H1 (cell line): Measurements from ENCODE around the gene ATG4D. TPM values are rescaled to one million over a fixed set of nuclear protein-coding genes. Genes with fewer than 3 reads are reported as not detected.

ENCODE experiments used
- CTCF ChIA-PET: fragments of 300-600 bp; sonication (Branson Sonifier 250); formaldehyde crosslinking; loops from one replicate; lab custom pipeline; 2021; ENCODE audit not compliant: partially characterized antibody; lab: Charles Lee
- POLR2A ChIA-PET: fragments of 300-600 bp; sonication (Branson Sonifier 250); formaldehyde crosslinking; loops from one replicate; lab custom pipeline; 2021; ENCODE audit warnings: inconsistent platforms; ENCODE audit not compliant: partially characterized antibody; lab: Charles Lee
- DNase-seq, 2 experiments: peaks; one replicate each; pipeline versions ENCODE4 v3.0.0 to v3.0.0-alpha.2; 2010 to 2022; ENCODE audit warnings: low spot score in 2 of 2, low read depth in 1 of 2, mixed read lengths in 1 of 2
- FAIRE-seq: peaks from 2 replicates; lab custom pipeline; 2011; peaks lifted over from hg19 to GRCh38; lab: Jason Lieb, UNC
- H2AFZ ChIP-seq: 2 replicates; pipeline ENCODE4 v1.8.1; 2012; ENCODE audit warnings: low read length, inconsistent platforms
- H2AK5ac ChIP-seq: 2 replicates; pipeline ENCODE4 v1.6.1; 2013; ENCODE audit warnings: low read depth, low read length
- H2BK120ac ChIP-seq: replicated peaks from 2 replicates; pipeline ENCODE3; 2013; ENCODE audit warnings: low read depth, low read length, inconsistent platforms
- H2BK12ac ChIP-seq: 2 replicates; pipeline ENCODE4 v1.6.1; 2013; ENCODE audit warnings: low read depth, low read length
- H2BK15ac ChIP-seq: 2 replicates; pipeline ENCODE4 v1.6.1; 2013; ENCODE audit warnings: low read length
- H2BK20ac ChIP-seq: 2 replicates; pipeline ENCODE4 v1.6.1; 2013; ENCODE audit warnings: low read length
- H2BK5ac ChIP-seq: 2 replicates; pipeline ENCODE4 v1.6.1; 2013; ENCODE audit warnings: low read depth, low read length
- H3K14ac ChIP-seq: 2 replicates; pipeline ENCODE4 v1.6.1; 2013; ENCODE audit warnings: inconsistent platforms; ENCODE audit not compliant: insufficient read length
- H3K18ac ChIP-seq: 2 replicates; pipeline ENCODE4 v1.6.1; 2013; ENCODE audit warnings: low read length; ENCODE audit errors: extremely low read depth
- H3K23ac ChIP-seq: 2 replicates; pipeline ENCODE4 v1.6.1; 2013; ENCODE audit warnings: inconsistent platforms; ENCODE audit not compliant: insufficient read length
- H3K23me2 ChIP-seq: 2 replicates; pipeline ENCODE4 v1.6.1; 2013; ENCODE audit warnings: low read depth, low read length
- H3K27ac ChIP-seq: 2 replicates; pipeline ENCODE4 v1.6.1; 2011; ENCODE audit warnings: low read depth, low read length, inconsistent platforms
- H3K27me3 ChIP-seq, 4 experiments: replicated peaks in 1 of 4; 1 replicate in 1 of 4; 2 replicates in 3 of 4; pipeline versions ENCODE4 v1.6.1 to v1.8.1; 2011 to 2013; ENCODE audit warnings: low read length in 3 of 4, mild to moderate bottlenecking in 3 of 4, inconsistent platforms in 2 of 4, mixed read lengths in 2 of 4, moderate library complexity in 1 of 4; ENCODE audit not compliant: control insufficient read depth in 3 of 4, insufficient read depth in 3 of 4; ENCODE audit errors: extremely low read depth in 1 of 4
- H3K36me3 ChIP-seq, 4 experiments: 2 replicates each; pipeline versions ENCODE4 v1.6.1 to v1.8.1; 2011 to 2013; ENCODE audit warnings: mild to moderate bottlenecking in 4 of 4, low read length in 3 of 4, moderate library complexity in 2 of 4, control low read depth in 1 of 4, inconsistent platforms in 1 of 4; ENCODE audit not compliant: insufficient read depth in 4 of 4, control insufficient read depth in 2 of 4
- H3K4ac ChIP-seq: replicated peaks from 2 replicates; pipeline ENCODE3; 2013; ENCODE audit warnings: low read length, low read depth, mixed read lengths, inconsistent platforms; ENCODE audit not compliant: insufficient read length
- H3K4me1 ChIP-seq, 4 experiments: replicated peaks in 1 of 4; 1 replicate in 1 of 4; 2 replicates in 3 of 4; pipeline versions ENCODE4 v1.6.1 to v1.8.1; 2011 to 2013; ENCODE audit warnings: low read length in 3 of 4, inconsistent platforms in 2 of 4, mixed read lengths in 1 of 4; ENCODE audit not compliant: insufficient read depth in 4 of 4, control insufficient read depth in 3 of 4
- H3K4me2 ChIP-seq, 2 experiments: 2 replicates each; pipeline versions ENCODE4 v1.6.1 to v1.8.1; 2011 to 2013; ENCODE audit warnings: low read depth in 2 of 2, low read length in 2 of 2, control low read depth in 1 of 2, inconsistent platforms in 1 of 2, mild to moderate bottlenecking in 1 of 2; ENCODE audit not compliant: insufficient read depth in 1 of 2
- H3K4me3 ChIP-seq, 4 experiments: fragments of 200-600, 300-600 bp in 1 of 4; sonication (generic), shearing (Covaris generic), sonication (Bioruptor Twin) in 1 of 4; 2 replicates each; pipeline versions ENCODE4 v1.5.1 to v1.8.1; 2011 to 2016; ENCODE audit warnings: low read length in 4 of 4, low read depth in 3 of 4, control low read depth in 2 of 4, inconsistent platforms in 2 of 4, mild to moderate bottlenecking in 2 of 4, mixed read lengths in 1 of 4, moderate library complexity in 1 of 4; ENCODE audit not compliant: insufficient read depth in 2 of 4; ENCODE audit errors: extremely low read depth in 1 of 4
- H3K56ac ChIP-seq: replicated peaks from 2 replicates; pipeline ENCODE3; 2013; ENCODE audit warnings: low read depth, mild to moderate bottlenecking, mixed read lengths, low read length, inconsistent platforms; ENCODE audit not compliant: insufficient read length
- H3K79me1 ChIP-seq: 2 replicates; pipeline ENCODE4 v1.6.1; 2013; ENCODE audit warnings: low read depth, low read length, control low read depth
- H3K79me2 ChIP-seq, 2 experiments: 2 replicates each; pipeline versions ENCODE4 v1.6.1 to v1.8.1; 2012 to 2013; ENCODE audit warnings: low read length in 2 of 2, mild to moderate bottlenecking in 2 of 2, inconsistent platforms in 1 of 2; ENCODE audit not compliant: insufficient read depth in 2 of 2, control insufficient read depth in 1 of 2
- H3K9ac ChIP-seq, 4 experiments: replicated peaks in 1 of 4; 1 replicate in 1 of 4; 2 replicates in 3 of 4; pipeline versions ENCODE4 v1.6.1 to v1.8.1; 2011 to 2013; ENCODE audit warnings: low read depth in 3 of 4, low read length in 3 of 4, control low read depth in 2 of 4, mild to moderate bottlenecking in 2 of 4, moderate library complexity in 2 of 4, inconsistent platforms in 1 of 4; ENCODE audit errors: extremely low read depth in 1 of 4
- H3K9me3 ChIP-seq, 2 experiments: 2 replicates each; pipeline versions ENCODE4 v1.6.1 to v1.8.1; 2012 to 2013; ENCODE audit warnings: mild to moderate bottlenecking in 2 of 2, moderate library complexity in 2 of 2, control low read depth in 1 of 2, inconsistent platforms in 1 of 2, low read depth in 1 of 2, low read length in 1 of 2, mixed read lengths in 1 of 2; ENCODE audit not compliant: insufficient read depth in 2 of 2
- H4K20me1 ChIP-seq, 2 experiments: replicated peaks in 1 of 2; 2 replicates each; pipeline versions ENCODE3 to v1.8.1; 2011 to 2013; ENCODE audit warnings: inconsistent platforms in 2 of 2, low read length in 2 of 2, mild to moderate bottlenecking in 1 of 2; ENCODE audit not compliant: insufficient read depth in 2 of 2, control insufficient read depth in 1 of 2
- H4K5ac ChIP-seq: 2 replicates; pipeline ENCODE4 v1.6.1; 2013; ENCODE audit warnings: low read length, low read depth, mixed read lengths, inconsistent platforms; ENCODE audit not compliant: insufficient read length
- H4K8ac ChIP-seq: 2 replicates; pipeline ENCODE4 v1.8.0; 2013; ENCODE audit warnings: mild to moderate bottlenecking, moderate library complexity, low read length, inconsistent platforms; ENCODE audit not compliant: insufficient read depth; ENCODE audit errors: extremely low read depth
- H4K91ac ChIP-seq: replicated peaks from 2 replicates; pipeline ENCODE3; 2013; ENCODE audit warnings: low read length, mixed read lengths, inconsistent platforms; ENCODE audit not compliant: insufficient read length
- BACH1 ChIP-seq: IDR thresholded peaks from 2 replicates; pipeline ENCODE4 v1.6.1; 2012; ENCODE audit warnings: low read length, improper control_type of control experiment
- BCL11A ChIP-seq, 2 experiments: IDR thresholded peaks; one replicate each; pipeline ENCODE4 v1.6.1; 2011; ENCODE audit warnings: low read depth in 2 of 2, low read length in 2 of 2, mild to moderate bottlenecking in 2 of 2
- BRCA1 ChIP-seq: IDR thresholded peaks from 2 replicates; pipeline ENCODE4 v1.6.1; 2012; ENCODE audit warnings: low read depth, low read length, improper control_type of control experiment
- CEBPB ChIP-seq: IDR thresholded peaks from 2 replicates; pipeline ENCODE4 v1.6.1; 2012; ENCODE audit warnings: low read depth, low read length
- EZH2 ChIP-seq: fragments of 200-600 bp; sonication (generic); IDR thresholded peaks from 2 replicates; pipeline ENCODE4 v1.7.1; 2012; ENCODE audit warnings: low read depth, mild to moderate bottlenecking, moderate library complexity, low read length, inconsistent platforms; ENCODE audit not compliant: severe bottlenecking
- JUN ChIP-seq: IDR thresholded peaks from 2 replicates; pipeline ENCODE4 v1.6.1; 2011; ENCODE audit warnings: low read depth, mild to moderate bottlenecking, improper control_type of control experiment, low read length
- POLR2A ChIP-seq, 2 experiments: IDR thresholded peaks; 1 replicate in 1 of 2; 2 replicates in 1 of 2; pipeline ENCODE4 v1.6.1; 2011; ENCODE audit warnings: low read depth in 2 of 2, low read length in 2 of 2, mild to moderate bottlenecking in 2 of 2; ENCODE audit errors: control extremely low read depth in 1 of 2
- WGBS, 2 experiments: shearing (Covaris generic) in 1 of 2; methylation state at CpG; one replicate each; pipeline versions ENCODE4 v1.1.6 to v1.1.7; 2013 to 2015; ENCODE audit warnings: low lambda C conversion rate in 2 of 2, mixed read lengths in 2 of 2, inconsistent platforms in 1 of 2, low coverage in 1 of 2, missing lambda C conversion rate in 1 of 2; ENCODE audit not compliant: insufficient replicate concordance in 2 of 2, insufficient coverage in 1 of 2, insufficient read length in 1 of 2; ENCODE audit errors: extremely low coverage in 1 of 2, missing lambda C conversion rate in 1 of 2; 5-methylcytosine and 5-hydroxymethylcytosine counted together
- polyA plus RNA-seq, 7 experiments: library from polyadenylated mRNA; depleted of rRNA in 3 of 7; stranded (reverse) in 5 of 7; unstranded in 2 of 7; fragments of >200 nt in 5 of 7; fragments of 200-250 nt in 2 of 7; gene quantifications; 1 replicate in 5 of 7; 2 replicates in 1 of 7; 4 replicates in 1 of 7; pipeline versions ENCODE4 v1.2.1 to v1.2.3, GENCODE V29; 2011 to 2013; ENCODE audit warnings: missing spikeins in 2 of 7, mixed read lengths in 2 of 7
- total RNA-seq: library from RNA; stranded (reverse); fragmentation: NEBNext Ultra II Directional; extraction: Animal tissue kit (Norgen Biotek cat#: 25700); gene quantifications from 2 replicates; pipeline ENCODE4 v1.2.1, GENCODE V29; 2021
- TF ChIP-seq, protein P1 (sequence below): IDR thresholded peaks from 2 replicates; pipeline ENCODE4 v1.6.1; 2011; ENCODE audit warnings: low read length, improper control_type of control experiment
- TF ChIP-seq, protein P2 (sequence below): IDR thresholded peaks from 2 replicates; pipeline ENCODE4 v1.6.1; 2012; ENCODE audit warnings: low read length, inconsistent platforms

Gene ATG4D
- total and polyA plus RNA-seq, 2 of the 8 experiments (the other 6 are each of a cell fraction or from before 2014, with no cell fraction given): 39.6 to 43.7 TPM

DNA sequence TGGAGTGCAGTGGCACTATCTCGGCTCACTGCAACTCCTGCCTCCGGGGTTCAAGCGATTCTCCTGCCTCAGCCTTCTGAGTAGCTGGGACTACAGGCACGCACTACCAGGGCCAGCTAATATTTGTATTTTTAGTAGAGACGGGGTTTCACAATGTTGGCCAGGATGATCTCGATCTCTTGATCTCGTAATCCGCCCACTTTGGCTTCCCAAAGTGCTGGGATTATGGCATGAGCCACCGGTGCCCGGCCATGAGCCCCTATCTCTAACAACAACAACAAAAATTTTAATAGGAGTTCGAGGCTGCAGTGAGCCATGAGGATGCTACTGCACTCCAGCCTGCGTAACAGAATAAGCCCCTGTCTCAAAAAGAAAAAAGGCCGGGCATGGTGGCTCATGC, 38.4 kb downstream of the ATG4D start:
- Histone ChIP-seq H3K23me2 (no peaks in the 10 kb centered on the region; the same call in 1 of the 2 replicates), H2BK15ac (no peak overlapping the region), H3K4ac (no peak overlapping the region), H2BK20ac (no peak overlapping the region), H3K79me1 (peaks cover 3% of the 10 kb centered on the region; the same call in 1 of the 2 replicates), H4K91ac (no peak overlapping the region), H2BK5ac (no peak overlapping the region), H3K9ac (no peak overlapping the region), H2AFZ (no peak overlapping the region), H3K23ac (no peak overlapping the region), H3K14ac (no peak overlapping the region), H2BK12ac (no peak overlapping the region), H3K4me3 (no peak overlapping the region), H3K18ac (no peak overlapping the region), H3K27me3 (no peaks in the 10 kb centered on the region), H2AK5ac (no peak overlapping the region), H4K5ac (no peak overlapping the region), H3K4me1 (no peaks in the 10 kb centered on the region; a peak in 1 of 7 replicates)
- no peak for FAIRE-seq
- no peak for TF ChIP-seq BCL11A (IDR thresholded peaks at IDR 0.05; ENCODE audit: low read depth in 2 of 2, low read length in 2 of 2)
- TF ChIP-seq EZH2: no peak
- no peak for TF ChIP-seq BRCA1
- no peak for TF ChIP-seq CEBPB
- TF ChIP-seq JUN: no peak
- TF ChIP-seq, protein P1, sequence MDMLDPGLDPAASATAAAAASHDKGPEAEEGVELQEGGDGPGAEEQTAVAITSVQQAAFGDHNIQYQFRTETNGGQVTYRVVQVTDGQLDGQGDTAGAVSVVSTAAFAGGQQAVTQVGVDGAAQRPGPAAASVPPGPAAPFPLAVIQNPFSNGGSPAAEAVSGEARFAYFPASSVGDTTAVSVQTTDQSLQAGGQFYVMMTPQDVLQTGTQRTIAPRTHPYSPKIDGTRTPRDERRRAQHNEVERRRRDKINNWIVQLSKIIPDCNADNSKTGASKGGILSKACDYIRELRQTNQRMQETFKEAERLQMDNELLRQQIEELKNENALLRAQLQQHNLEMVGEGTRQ: no peak
- TF ChIP-seq BACH1: no peak
- TF ChIP-seq, protein P2, sequence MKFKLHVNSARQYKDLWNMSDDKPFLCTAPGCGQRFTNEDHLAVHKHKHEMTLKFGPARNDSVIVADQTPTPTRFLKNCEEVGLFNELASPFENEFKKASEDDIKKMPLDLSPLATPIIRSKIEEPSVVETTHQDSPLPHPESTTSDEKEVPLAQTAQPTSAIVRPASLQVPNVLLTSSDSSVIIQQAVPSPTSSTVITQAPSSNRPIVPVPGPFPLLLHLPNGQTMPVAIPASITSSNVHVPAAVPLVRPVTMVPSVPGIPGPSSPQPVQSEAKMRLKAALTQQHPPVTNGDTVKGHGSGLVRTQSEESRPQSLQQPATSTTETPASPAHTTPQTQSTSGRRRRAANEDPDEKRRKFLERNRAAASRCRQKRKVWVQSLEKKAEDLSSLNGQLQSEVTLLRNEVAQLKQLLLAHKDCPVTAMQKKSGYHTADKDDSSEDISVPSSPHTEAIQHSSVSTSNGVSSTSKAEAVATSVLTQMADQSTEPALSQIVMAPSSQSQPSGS: no peak
- no peak for TF ChIP-seq POLR2A (IDR thresholded peaks at IDR 0.05; ENCODE audit: control extremely low read depth in 1 of 2, low read depth in 2 of 2, low read length in 2 of 2)
- TF ChIP-seq, all 59 proteins: peak for 0
- H2BK120ac ChIP-seq: no peak overlapping the region
- H3K56ac ChIP-seq: no peak overlapping the region
- peaks cover 0 to 5% of the 10 kb centered on the region in 2 experiments; a peak in 1 of 4 replicates for H3K79me2 ChIP-seq
- DNase-seq: no peak
- ChIA-PET POLR2A (interaction anchor here (0.6 to 6.8 kb wide), 20 partner anchors 8 to 608 kb away, joined by 3 to 33 read pairs (median 6); partner anchors contain the start of genes QTRT1 and SLC44A2), CTCF (interaction anchor here (0.7 to 8.7 kb wide), 42 partner anchors 8 to 291 kb away, joined by 3 to 267 read pairs (median 9); partner anchors contain the start of genes DNM2, QTRT1 and SLC44A2)
- H4K20me1 ChIP-seq: peaks cover 2 to 6% of the 10 kb centered on the region in 2 experiments
- H3K36me3 ChIP-seq: peaks cover 12 to 34% (median 27%) of the 10 kb centered on the region in 4 experiments
- WGBS, 2 experiments: 93% methylated on average over 12 of the region's 13 CpGs; no CpG with 5 or more reads in 1 of the 2 experiments
- no peak overlapping the region for H3K27ac ChIP-seq
- H3K9me3 ChIP-seq: no peaks in the 10 kb centered on the region
- no peak overlapping the region for H4K8ac ChIP-seq
- H3K4me2 ChIP-seq: no peak overlapping the region
